ENCODE results near the gene ICAM2.

- TF ChIP-seq CTCF (IDR thresholded peaks at IDR 0.05; ENCODE audit: insufficient read depth, low read depth, low read length) (no peak), EZH2 (IDR thresholded peaks at IDR 0.05; ENCODE audit: insufficient read depth, low read length) (no peak)
Observed at GRCh38 chr17:64022611-64023063, 2.2 kb upstream of the ICAM2 start.
